Mononuclear cell (primary cell): ENCODE results near the gene MICU1. TPM values are rescaled to one million over a fixed set of nuclear protein-coding genes. Genes with fewer than 3 reads are reported as not detected.
"Not testable (repeated sequence)": the region's sequence is repeated elsewhere in the genome, so short reads cannot be mapped to it uniquely, and the experiment has no call there.

Experiments used
- H3K27me3 ChIP-seq: 2 replicates; pipeline ENCODE4 v1.6.0; 2011; ENCODE audit warnings: low read length, control low read depth; ENCODE audit not compliant: insufficient read depth
- H3K4me1 ChIP-seq: 2 replicates; pipeline ENCODE4 v1.5.1; 2011; ENCODE audit warnings: mild to moderate bottlenecking, low read length, control low read depth; ENCODE audit not compliant: insufficient read depth
- H3K4me3 ChIP-seq: 2 replicates; pipeline ENCODE4 v1.5.1; 2011; ENCODE audit warnings: mild to moderate bottlenecking, low read length, moderate library complexity
- H3K9me3 ChIP-seq: 2 replicates; pipeline ENCODE4 v1.5.1; 2011; ENCODE audit warnings: low read depth, mild to moderate bottlenecking, control low read depth, low read length
- total RNA-seq: library from RNA; depleted of rRNA; stranded (reverse); fragments of >200 nt; gene quantifications from one replicate; pipeline ENCODE4 v1.2.3, GENCODE V29; 2012

MICU1 gene
- total RNA-seq, 1 donor, result 25.5 TPM

GRCh38 chr10:72552857-72553256 is 73.0 kb downstream of the MICU1 start:
- H3K27me3 ChIP-seq, result no peaks in the 10 kb centered on the region
- no peak overlapping the region for H3K4me3 ChIP-seq
- H3K9me3 ChIP-seq, result no peaks in the 10 kb centered on the region
- peaks cover 11% of the 10 kb centered on the region for H3K4me1 ChIP-seq

GRCh38 chr10:72550239-72550638 is 75.6 kb downstream of the MICU1 start:
- peaks cover 11% of the 10 kb centered on the region for H3K4me1 ChIP-seq
- H3K27me3 ChIP-seq, result no peaks in the 10 kb centered on the region
- no peaks in the 10 kb centered on the region for H3K9me3 ChIP-seq
- H3K4me3 ChIP-seq, result no peak overlapping the region

DNA sequence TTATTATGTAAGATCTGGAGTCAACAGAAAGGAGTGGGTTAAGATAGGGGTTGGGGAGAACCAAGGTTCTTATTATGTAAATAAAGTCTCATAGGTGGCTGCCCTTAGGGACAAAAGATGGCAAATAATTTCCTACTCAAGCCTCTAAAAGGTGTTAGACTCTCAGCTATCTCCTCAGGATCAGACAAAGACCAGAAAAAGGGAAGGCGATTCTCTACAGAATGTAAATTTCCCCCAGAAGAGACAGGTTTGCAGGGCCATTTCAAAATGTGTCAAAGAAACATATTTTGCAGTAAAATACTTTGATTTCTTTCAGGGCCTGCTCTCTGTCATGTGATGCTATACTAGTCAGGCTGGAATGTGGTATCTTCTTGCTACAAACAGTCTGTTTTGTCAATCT is 80.3 kb downstream of the MICU1 start:
- Histone ChIP-seq H3K4me1 (peaks cover 5% of the 10 kb centered on the region), H3K27me3 (no peaks in the 10 kb centered on the region), H3K9me3 (peaks cover 6% of the 10 kb centered on the region)

DNA sequence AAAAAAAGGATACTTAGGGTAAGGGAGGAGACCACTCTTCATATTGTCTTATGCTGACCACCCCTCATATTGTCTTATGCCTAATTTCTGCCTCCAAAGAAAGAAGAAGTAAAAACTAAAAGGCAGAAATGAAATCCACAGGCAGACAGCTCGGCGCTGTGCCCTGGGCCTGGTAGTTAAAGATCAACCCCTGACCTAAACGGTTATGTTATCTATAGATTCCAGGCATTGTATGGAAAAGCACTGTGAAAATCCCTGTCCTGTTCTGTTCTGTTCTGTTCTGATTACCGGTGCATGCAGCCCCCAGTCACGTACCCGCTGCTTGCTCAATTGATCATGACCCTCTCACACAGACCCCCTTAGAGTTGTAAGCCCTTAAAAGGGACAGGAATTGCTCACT is 82.0 kb downstream of the MICU1 start:
- H3K4me1 ChIP-seq, result peaks cover 18% of the 10 kb centered on the region
- H3K27me3 ChIP-seq, H3K9me3 ChIP-seq, H3K4me3 ChIP-seq: not testable (repeated sequence)

More for the DNA sequence above, 80.3 kb downstream of the MICU1 start:
- no peak overlapping the region for H3K4me3 ChIP-seq

DNA sequence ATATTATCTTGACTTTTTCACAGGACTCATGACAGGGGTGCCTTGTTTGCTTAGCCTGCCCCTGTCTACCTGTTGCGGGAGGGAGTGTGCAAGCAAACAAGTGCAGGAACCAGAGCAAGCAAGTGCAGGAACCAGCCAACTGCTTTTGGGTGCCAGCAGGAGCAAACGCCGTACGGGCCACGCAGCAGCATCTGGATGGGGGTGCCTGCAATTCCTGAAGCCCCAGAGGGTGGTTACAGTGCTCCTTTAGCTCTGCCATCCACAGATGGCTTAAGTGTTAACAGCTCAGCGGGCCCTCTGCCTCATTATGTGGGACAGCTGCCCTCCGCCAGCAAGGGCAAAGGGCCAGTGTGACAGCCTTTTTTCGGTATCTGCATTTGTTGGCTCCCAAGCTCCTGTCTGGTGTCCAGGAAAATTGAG is 83.5 kb downstream of the MICU1 start:
- no peak overlapping the region for H3K4me3 ChIP-seq
- H3K9me3 ChIP-seq, result peaks cover 6% of the 10 kb centered on the region
- no peaks in the 10 kb centered on the region for H3K27me3 ChIP-seq
- peaks cover 18% of the 10 kb centered on the region for H3K4me1 ChIP-seq

DNA sequence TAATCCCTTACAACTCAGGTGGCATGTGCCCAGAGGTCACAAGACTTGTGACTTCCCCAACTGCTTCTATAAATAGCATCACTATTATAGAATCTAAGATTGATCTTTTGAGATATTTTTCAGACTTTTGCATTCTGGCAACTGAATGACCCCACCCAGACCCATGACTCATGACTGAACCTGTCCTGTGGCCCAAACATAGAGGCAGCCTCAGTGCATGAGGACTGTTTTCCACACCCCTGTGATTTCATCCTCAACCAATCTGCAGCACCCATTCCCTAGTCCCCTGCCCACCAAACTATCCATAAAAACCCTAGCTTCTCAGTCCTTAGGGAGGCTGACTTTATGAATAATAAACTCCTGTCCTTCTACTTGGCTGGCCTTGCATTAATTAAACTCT is 84.5 kb downstream of the MICU1 start:
- H3K9me3 ChIP-seq, result peaks cover 6% of the 10 kb centered on the region
- peaks cover 18% of the 10 kb centered on the region for H3K4me1 ChIP-seq
- H3K27me3 ChIP-seq, result no peaks in the 10 kb centered on the region
- H3K4me3 ChIP-seq, result no peak overlapping the region

- Histone ChIP-seq H3K4me3 (no peak overlapping the region), H3K4me1 (peaks cover 18% of the 10 kb centered on the region), H3K27me3 (no peaks in the 10 kb centered on the region), H3K9me3 (peaks cover 6% of the 10 kb centered on the region)
Observed at GRCh38 chr10:72540193-72540807, 85.6 kb downstream of the MICU1 start.

GRCh38 chr10:72539137-72539536 is 86.7 kb downstream of the MICU1 start:
- Histone ChIP-seq H3K9me3 (peaks cover 6% of the 10 kb centered on the region), H3K4me3 (no peak overlapping the region), H3K27me3 (no peaks in the 10 kb centered on the region), H3K4me1 (peaks cover 18% of the 10 kb centered on the region)

DNA sequence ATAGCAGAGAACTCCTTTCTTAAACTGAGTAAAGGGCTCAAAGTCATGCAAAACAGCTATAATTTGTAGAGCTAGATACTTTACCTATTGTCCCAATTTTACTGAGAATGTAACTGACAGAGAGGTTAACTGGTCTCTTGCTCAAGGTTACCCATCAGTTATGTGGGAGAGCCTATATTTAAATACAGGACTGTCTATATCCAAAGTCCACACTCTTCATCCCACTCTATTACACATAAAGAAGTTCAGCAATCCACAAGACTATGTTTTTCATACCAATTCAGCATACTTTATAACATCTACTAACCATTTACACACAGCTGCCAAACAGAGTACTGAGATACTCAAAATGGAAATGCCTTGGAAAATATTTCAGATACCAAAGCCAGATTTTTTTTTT is 100.2 kb downstream of the MICU1 start:
- H3K4me3 ChIP-seq, result no peak overlapping the region
- H3K4me1 ChIP-seq, result peaks cover 6% of the 10 kb centered on the region
- no peaks in the 10 kb centered on the region for H3K9me3 ChIP-seq
- no peaks in the 10 kb centered on the region for H3K27me3 ChIP-seq

- Histone ChIP-seq H3K27me3 (no peaks in the 10 kb centered on the region), H3K9me3 (no peaks in the 10 kb centered on the region), H3K4me1 (peaks cover 6% of the 10 kb centered on the region), H3K4me3 (no peak overlapping the region)
Observed at GRCh38 chr10:72525277-72525676, 100.6 kb downstream of the MICU1 start.

- H3K4me1 ChIP-seq, result peaks cover 6% of the 10 kb centered on the region
- no peak overlapping the region for H3K4me3 ChIP-seq
- H3K27me3 ChIP-seq, result no peaks in the 10 kb centered on the region
- no peaks in the 10 kb centered on the region for H3K9me3 ChIP-seq
Observed at GRCh38 chr10:72524489-72524888, 101.4 kb downstream of the MICU1 start.

GRCh38 chr10:72523932-72524396 is 101.9 kb downstream of the MICU1 start:
- Histone ChIP-seq H3K9me3 (no peaks in the 10 kb centered on the region), H3K4me3 (no peak overlapping the region), H3K4me1 (peaks cover 6% of the 10 kb centered on the region), H3K27me3 (no peaks in the 10 kb centered on the region)

DNA sequence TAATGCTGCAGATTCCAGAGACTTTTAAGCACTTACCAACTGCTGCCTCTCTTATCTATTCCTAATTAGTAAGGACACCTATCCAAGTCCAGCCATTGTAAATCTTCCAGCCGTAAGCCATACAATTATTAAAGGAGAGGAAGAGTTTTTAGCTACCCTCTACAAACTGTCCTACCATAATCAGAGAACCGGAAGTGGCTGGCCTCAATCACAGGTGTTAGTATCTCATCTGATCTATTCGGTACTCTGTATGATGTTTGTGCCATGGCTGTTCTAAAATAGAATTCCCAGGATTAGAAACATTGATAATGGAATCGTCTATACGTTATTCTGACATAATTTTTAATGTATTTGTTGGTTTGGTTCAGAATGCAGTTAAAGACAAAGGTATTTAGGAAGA is 102.8 kb downstream of the MICU1 start:
- Histone ChIP-seq H3K4me3 (no peak overlapping the region), H3K27me3 (no peaks in the 10 kb centered on the region), H3K9me3 (no peaks in the 10 kb centered on the region), H3K4me1 (peaks cover 6% of the 10 kb centered on the region)

- Histone ChIP-seq H3K4me3 (no peak overlapping the region), H3K9me3 (peaks cover 10% of the 10 kb centered on the region), H3K27me3 (no peaks in the 10 kb centered on the region), H3K4me1 (peaks cover 9% of the 10 kb centered on the region)
Observed at GRCh38 chr10:72517244-72517643, 108.6 kb downstream of the MICU1 start.

DNA sequence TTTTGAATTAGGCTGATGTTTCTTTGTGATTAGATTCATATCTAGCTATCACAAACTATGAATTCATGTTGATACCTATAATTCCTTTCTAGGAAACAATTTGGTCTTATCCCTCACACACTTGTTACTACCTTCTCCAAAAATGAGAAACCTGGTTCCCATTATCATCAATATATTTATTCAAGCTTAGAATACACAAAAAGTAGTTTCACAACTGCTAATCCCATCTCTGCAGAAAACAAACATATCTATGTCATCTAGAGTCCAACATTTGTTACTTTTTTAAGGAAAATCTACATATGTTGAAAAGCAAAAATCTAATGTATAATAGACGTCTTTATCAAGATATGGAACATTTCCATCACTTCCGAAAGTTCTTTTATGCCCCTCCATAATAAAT is 110.4 kb downstream of the MICU1 start:
- Histone ChIP-seq H3K9me3 (peaks cover 10% of the 10 kb centered on the region), H3K27me3 (no peaks in the 10 kb centered on the region), H3K4me1 (peaks cover 24% of the 10 kb centered on the region), H3K4me3 (no peak overlapping the region)

GRCh38 chr10:72513910-72514309 is 112.0 kb downstream of the MICU1 start:
- Histone ChIP-seq H3K4me3 (no peak overlapping the region), H3K4me1 (peaks cover 36% of the 10 kb centered on the region), H3K27me3 (no peaks in the 10 kb centered on the region), H3K9me3 (peaks cover 10% of the 10 kb centered on the region)
